Stimulated activated CD8-positive, alpha-beta memory T cell treated with anti-CD3 and anti-CD28 coated beads, Interleukin-4, amount 100 ng/mL, for 24 hours (primary cell): ENCODE measurements around the gene FAM20C.
"Not testable (repeated sequence)": the region's sequence is repeated elsewhere in the genome, so short reads cannot be mapped to it uniquely, and the experiment has no call there.

Experiments used
- DNase-seq: peaks from one replicate; pipeline ENCODE4 v3.0.0-alpha.2; 2020; ENCODE audit warnings: low read depth

Gene FAM20C

DNA sequence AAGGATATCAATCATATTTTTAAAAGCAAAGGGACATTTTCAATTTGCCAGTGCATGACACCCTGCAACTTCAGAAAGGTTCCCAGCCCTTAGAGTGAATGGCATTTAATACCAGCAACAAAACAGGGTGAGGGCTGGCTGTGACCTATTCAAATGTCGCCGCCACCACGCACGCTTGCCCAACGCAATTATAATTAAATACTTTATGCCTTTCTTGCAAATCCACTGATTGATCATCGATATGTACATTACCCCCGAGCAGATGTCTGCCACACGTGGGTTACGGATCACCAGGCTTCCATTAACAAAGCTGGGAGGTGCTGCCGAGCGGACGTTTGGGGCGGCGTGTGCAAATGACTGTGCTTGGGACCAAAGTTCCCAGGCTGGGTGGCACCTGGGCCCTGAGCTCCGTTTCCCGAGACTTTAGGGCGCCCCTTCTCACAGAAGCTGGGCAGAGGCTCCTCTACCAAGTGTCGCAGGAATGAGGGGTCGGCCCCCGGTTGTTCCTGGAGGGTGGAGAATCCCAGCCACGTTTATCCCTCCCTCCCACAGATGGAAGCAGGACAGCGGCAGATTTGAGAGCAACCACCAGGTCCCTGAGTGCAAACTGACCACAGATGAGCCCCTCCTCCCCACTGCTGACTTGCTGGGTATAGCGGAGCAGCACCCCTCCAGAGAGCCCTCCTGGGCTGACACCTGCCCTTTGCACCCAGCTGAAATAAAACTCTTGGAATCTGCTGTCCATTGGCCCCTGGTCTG, 101.5 kb downstream of the FAM20C start:
- no peak for DNase-seq

DNA sequence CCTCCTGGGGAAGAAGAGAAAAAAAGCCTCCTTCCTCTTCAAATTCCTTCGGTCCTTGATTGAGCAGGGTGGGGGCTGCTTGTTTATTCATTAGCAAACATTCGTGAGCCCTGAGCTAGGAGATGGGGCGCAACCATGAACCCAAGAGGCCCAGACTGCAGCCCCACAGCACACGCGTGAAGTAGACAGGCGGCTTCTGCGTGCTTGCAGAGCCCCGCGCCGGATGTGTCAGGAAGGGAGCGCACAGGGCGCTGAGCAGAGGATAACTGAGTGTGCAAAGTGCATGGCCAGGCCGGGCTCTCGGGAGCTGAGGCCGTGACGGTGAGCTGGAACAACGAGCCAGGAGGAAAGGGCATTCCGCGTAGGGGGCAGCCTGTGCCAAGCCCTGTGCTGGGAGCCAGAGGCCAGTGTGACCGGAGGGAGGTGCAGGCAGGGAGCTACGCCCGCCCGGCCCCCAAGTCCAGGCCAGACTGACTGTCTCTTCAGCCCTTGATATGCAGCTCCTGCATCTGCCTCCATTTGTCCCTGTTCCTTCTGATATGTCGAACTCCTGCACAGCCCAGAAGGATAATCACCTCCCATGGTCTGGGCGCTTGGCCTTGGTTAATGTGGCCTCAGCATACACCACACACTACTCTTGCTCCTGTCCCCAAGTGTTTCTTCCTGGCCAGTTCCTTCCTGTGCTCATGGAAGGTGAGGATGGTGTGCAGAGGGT, 102.2 kb downstream of the FAM20C start:
- no peak for DNase-seq

DNA sequence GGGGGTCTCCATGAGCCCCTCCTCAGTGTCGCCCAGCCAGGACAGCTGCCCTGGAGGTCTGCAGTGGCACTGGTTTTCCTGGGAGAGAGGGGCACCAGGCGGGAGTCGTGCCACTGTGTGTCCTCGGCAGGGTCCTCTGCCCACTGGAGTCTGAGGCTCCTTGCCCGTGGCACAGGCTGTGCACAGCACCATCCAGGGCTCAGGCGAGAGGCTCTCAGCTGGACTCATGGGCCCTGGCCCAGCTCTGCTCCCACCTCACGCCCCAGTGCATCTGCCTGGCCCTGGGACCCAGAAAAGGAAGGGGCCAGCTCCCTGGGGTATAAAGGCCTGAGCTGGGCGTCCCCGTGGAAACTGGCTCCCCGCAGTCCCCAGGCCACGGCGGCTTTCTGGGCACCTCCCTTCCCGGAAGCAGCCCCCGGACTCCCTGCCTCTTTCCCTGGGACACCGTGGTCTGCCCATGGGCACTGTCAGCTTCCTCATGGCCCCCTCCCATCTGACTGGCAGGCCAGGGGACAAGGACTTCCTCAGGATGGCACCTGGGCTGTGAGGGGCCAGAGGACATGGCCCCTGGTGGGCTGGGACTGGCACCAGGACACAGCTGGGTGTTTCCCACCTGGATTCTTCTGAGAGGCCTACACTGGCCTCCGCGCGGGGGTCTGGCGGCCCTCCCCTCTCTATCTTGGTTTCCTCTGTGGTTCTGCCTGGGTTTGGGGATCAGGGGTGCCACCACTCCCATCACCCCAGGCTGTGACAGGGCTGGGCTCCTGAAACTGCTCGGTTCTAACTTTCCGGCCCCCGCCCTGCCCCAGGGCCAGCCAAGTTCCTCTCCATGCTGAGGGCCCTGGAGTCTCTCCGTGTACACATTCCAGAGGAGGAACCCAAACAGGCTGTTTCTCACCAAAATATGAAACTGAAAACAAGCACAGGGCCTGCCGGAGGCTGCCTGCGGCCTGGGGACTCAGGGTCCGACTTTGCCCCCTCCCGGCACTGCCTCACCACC, 103.1 kb downstream of the FAM20C start:
- DNase-seq: no peak

DNA sequence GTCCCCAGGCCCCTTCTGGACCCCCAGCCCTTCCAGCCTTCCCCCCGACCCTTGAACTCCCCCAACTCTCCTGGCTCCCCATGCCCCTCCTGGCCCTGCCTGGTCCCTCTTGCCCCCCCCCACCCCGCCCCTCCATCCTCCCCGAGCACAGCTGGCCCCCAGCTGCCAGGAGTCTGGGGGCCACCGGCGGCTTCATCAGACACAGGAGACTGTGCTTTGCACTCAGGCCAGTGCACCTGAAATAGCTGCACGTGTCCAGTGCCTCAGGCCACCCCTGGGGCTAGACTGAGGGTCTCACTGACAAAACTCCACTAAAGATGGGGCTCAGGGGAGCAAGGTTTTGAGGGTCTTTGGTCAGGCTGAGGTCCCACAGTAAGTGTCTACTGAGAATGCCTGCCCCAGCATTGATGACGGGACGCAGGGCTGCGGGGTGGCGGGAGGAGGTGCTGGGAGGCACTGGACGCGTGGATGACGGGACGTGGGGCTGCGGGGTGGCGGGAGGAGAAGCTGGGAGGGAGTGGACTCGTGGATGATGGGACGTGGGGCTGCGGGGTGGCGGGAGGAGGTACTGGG, 104.1 kb downstream of the FAM20C start:
- no peak for DNase-seq

DNA sequence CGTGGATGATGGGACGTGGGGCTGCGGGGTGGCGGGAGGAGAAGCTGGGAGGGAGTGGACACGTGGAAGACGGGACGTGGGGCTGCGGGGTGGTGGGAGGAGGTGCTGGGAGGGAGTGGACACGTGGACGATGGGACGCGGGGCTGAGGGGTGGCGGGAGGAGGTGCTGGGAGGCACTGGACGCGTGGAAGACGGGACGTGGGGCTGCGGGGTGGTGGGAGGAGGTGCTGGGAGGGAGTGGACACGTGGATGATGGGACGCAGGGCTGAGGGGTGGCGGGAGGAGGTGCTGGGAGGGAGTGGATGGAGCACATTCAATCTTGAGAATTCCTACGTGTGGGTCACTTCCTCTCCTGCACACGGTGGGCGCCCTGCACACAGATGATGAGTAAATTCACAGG, 104.8 kb downstream of the FAM20C start:
- not testable (repeated sequence) for DNase-seq

DNA sequence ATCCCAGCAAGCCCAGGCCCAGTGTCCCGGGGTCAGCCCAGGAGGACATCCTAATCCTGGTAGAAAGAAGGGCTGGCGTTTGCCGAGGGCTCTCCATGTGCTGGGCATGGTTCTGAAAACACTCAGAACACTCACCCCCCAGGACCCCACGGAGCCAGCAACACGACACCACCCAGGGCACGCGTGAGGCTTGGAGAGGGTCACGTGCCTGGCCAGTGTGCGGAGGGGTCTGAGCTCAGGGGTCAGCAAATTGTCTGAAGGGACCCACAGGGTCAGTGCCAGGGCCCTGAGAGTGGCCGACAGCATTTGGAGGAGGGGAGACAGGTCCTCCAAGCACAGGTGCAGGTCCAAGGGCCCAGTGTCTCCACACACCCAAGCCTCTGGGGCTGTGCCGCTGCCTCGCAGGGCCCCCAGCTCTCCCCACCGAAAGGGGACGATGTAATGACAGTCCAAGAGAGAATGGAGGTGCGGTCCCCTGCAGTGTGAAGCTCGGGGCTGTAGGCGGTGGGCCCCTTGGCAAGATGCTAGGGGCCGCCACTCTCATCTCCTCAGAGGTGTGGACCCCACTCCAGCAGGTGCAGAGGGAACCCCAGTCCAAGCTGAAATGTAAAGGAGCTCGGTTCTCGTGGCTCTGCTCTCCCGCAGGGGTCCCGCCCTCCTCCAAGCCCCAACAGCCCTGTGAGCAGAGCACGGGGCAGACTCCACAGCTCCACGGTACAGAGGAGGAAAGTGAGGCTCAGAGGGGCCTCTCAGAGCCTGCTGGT, 105.4 kb downstream of the FAM20C start:
- no peak for DNase-seq

DNA sequence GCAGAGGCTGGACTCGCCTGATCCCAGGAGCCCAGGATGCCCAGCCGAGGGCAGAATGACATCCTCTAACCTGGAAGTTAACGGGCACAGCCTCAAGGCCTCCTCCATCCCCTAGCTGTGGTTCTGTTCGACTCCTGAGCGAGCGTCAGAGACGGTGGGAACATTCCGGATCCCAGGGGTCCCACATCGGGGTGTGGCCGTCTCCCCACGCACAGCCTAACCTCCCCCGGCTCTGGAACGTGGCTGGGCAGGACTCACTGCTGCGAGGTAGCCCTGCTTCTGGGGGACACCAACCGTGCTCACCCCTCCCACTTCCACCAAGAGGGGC, 106.0 kb downstream of the FAM20C start:
- DNase-seq: no peak

DNA sequence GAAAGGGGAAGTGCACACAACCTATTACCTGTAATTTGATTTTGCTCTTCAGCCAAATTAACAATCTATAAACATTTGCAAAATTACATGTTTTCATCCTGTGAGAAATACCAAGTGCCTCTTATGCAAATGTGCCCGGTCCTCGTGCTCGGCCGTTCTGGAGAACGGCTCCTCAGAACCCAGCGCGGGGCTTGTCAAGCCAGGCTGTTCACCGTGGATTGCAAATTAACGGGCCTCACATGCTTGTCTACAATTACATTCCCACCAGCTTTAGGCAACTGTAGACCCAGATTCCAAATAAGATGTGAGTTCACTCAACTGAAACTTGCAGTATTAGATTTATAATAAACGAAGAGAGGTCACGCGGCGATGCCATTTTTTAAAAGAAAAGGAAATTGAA, 106.4 kb downstream of the FAM20C start:
- DNase-seq: no peak

DNA sequence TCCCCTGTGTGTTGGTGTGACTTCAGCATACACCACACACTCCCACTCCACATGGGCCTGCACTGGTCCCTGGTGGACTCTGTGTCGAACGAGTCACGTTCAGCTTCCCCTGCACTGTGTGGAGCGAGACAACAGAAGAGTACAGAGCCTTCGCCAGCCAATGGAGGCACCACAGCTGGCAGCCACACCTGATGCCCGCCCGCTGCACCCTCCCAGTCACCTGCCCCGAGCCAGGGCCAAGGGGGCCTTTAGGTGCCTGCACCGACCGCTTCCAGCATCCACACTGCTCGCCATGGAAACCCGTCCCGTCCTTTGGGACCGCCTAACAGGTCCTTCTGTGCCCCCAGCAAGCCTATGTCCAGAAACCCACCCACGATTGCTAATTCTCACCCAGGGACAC, 106.8 kb downstream of the FAM20C start:
- no peak for DNase-seq

DNA sequence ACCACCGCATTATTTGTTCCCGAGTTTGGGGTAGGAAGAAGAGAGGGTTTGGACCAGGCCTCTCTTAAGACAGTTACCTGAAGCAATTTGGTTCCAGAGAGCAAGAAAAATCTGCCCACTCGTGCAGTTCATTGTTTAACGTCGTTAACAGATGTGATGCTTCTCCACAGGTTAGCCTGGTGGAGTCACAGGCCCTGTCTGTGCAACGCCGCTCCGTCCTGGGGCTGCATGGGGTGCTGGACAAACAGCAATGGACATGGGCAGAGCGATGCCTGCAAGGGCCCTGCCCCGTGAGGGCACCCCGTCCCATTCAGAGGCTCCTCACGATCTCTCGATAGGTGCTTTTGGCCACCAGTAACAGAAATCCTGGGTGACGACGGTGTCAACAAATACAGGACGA, 107.3 kb downstream of the FAM20C start:
- DNase-seq: no peak

DNA sequence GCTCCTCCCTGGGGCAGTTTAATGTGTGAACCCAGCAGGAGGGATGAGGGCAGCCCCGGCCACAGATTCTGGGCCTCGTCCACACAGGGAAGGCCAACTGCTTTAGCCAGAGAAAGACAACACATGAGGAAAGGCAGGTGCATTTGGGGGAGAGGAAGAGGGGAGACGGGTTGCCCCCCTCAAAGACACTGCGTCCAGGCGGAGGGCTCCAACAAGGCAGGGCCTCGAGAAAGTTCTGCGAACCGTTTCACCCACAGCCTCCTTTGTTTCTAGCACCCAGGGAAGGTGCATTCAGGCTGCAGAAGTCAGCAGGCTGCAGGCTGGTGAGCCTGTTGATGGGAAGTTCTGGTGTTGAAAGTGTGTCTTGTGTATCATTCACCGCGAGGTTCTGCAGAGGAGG, 107.7 kb downstream of the FAM20C start:
- no peak for DNase-seq

DNA sequence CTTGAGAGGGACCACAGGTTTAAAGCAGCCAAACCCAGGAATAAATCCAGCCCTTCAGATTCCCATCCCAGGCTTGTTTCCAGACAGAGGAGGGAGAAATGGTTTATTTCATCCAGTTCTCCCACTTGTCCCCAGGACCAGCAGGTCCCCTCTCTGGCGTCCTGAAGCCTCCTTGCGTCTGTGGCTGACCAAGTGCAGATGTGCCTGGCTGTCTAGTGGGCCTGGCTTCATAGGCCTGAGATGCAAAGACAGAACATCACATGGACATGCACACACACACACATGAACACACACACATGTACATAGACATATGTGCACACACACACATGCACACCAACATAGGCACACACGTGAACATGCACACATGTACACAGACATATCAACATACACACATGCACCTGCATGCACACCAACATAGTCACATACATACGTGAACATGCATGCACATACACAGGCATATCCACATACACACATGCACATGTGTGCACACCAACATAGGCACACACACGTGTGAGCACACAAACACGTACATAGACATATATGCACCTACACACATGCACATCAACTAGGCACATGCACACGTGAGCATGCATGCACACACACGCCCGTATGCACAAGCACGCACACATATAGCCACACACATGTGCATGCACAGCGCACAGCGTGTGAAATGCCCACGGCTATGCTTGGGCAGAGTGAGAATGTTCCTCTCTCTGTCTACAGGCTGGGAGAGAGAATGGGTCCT, 108.3 kb downstream of the FAM20C start:
- DNase-seq: no peak

DNA sequence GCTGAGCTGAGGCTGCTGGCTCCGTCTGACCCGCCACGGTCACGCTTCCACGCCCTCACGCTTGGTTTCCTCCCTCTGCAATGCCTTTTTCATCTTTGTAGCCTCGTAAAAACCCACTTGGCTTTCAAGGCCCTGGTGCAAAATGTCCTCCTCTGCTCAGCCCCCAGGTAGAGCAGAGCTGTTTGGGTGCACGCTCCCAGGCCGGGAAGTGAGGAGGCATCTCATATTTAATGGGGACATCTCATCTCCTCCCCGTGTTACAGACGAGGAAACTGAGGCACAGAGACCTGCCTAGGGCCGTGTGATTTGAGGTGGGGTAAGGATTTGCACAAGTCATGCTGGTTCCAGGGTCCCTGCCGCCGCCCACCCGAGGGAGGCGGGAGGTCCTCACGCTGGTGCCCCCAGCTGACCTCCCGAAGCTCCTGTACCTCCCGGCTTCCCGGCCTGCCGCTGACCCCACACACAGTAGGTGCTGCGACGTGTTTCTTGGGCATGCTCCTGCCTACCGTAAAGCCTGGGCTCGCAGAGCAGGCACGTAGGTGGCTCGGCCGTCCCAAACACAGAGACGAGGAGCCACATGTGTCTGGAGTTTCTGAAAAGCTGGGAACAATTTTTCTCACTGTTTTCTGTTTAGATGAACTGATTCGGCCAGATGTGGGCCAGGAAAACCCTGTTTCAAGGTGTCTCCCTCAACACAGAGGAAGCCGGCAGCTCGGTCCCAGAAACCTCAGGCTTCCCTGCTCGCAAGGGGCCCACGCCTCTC, 109.1 kb downstream of the FAM20C start:
- no peak for DNase-seq

DNA sequence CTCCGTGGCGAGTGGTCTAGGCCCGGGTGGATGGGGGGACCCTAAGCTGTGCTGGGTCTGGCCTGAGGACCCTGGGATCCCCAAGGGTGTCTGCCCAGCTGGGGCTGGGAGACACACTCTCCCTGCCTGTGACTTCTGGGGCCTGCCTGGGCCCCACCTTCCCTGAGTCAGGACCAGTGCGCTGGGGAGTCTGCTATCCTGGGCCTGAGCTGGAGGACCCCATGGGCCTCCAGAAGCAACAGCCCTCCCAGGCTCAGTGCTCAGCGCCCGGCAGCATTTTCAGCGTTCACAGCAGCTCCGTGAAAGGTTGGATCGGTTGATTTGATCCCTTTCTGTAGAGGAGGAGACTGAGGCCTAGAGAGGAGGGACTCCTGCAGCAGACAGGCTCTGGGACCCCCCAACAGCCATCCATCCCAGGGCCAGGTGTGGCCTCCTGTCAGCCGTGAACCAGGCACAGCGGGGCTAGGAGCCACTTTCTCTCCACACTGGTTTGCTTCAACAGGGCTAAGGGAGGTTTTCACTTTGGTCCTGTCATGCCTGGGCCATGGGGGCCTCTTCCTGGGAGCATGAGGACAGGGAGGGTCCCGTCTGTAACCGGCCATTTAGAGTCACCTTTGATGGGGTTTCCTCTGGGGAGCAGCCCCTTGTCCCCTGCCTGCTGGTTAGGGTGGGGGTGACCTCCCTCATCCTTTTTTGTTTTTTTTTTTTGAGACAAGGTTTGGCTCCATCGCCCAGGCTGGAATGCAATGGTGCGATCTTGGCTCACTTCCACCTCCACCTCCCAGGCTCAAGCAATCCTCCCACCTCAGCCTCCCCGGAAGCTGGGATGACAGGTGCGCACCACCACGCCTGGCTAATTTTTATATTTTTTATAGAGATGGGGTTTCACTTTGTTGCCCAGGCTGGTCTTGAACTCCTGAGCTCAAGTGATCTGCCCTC, 110.0 kb downstream of the FAM20C start:
- DNase-seq: no peak

DNA sequence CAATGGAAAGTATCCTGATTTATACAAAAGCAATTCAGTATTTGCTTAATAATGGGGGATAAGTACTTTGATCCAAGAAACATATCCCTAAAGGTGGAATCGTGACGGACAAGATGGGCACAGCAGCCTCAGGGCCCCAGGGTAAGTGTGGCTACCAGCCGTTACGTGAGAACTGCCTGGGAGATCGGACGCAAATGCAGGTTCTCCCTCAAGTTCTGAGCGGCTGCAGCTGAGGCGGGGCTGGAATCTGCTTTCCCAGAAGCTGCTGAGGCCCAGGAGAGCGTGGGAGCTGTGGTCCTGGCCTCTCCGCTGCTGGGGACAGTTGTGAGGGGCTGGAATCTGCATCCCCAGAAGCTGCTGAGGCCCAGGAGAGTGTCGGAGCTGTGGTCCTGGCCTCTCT, 111.1 kb downstream of the FAM20C start:
- no peak for DNase-seq

DNA sequence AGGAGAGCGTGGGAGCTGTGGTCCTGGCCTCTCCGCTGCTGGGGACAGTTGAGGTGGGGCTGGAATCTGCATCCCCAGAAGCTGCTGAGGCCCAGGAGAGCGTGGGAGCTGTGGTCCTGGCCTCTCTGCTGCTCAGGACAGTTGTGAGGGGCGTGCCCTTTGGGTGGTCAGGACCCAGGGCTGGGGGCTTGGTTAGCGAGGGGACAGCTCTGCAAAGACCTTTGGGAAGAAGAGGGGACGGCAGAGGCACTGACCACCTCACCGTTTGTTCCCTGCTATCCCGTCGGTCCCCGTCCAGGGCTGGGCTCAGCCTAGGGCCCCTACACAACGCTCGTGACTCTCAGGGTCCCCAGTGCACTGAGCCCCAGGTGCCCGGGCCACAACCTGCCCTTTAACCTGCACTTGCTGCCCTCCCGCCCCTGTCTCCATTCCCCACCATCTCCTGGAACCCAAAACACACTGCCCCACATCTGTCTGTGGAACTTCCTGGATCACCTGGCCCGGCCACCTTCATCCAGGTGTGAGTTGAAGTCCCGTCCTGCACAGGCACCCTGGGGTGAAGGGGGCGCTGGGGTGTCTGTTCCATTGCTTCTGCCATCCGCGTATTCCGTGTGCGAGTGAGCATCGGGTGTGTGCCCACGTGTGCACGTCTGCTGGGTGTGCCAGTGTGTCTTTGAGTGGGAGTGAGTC, 111.7 kb downstream of the FAM20C start:
- no peak for DNase-seq

DNA sequence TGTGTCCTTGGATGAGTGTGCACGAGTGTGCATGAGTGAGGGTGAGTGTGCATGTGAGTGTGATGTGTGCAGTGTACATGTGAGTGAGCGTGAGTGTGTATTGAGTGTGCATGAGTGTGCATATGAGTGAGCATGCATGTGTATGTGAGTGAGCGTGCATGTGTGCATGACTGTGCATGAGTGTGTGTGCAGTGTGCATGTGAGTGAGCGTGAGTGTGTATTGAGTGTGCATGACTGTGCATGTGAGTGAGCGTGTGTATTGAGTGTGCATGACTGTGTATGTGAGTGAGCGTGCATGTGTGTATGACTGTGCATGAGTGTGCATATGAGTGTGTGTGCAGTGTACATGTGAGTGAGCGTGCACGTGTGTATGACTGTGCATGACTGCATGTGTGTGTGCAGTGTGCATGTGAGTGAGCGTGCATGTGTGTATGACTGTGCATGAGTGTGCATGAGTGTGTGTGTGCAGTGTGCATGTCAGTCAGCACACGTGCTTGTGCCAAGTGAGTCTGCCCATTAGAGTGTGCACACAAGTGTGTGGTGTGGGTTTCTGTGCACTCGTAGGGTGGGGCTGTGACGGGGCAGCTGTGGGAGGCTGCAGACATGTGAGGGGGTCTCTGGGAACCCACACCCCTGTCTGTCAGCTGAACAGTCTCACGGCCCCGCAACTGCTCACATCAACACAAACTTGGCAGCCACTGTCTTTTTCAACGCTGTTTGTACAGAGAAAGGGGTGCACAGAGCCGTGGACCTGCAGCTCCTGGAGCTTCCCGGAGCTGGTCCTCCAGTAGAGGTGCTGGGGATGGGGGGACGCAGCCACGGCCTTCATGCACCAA, 112.4 kb downstream of the FAM20C start:
- no peak for DNase-seq
